ENCODE measurements around the gene ATP23.

DNA sequence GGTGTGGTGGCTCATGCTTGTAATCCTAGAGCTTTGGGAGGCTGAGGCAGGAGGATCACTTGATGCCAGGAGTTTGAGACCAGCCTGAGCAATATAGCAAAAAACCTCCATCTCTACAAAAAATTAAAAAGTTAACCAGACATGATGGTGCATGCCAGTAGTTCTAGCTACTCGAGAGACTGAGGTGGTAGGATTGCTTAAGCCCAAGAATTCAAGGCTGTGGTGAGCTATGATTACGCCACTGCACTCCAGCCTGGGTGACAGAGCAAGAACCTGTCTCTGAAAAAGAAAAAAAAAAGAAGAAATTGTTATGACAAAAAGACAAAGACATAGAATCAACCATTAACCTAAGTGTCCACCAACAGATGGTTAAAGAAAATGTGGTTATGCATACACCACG lies 2.1 kb upstream of the ATP23 start:
- TF ChIP-seq, protein P1, sequence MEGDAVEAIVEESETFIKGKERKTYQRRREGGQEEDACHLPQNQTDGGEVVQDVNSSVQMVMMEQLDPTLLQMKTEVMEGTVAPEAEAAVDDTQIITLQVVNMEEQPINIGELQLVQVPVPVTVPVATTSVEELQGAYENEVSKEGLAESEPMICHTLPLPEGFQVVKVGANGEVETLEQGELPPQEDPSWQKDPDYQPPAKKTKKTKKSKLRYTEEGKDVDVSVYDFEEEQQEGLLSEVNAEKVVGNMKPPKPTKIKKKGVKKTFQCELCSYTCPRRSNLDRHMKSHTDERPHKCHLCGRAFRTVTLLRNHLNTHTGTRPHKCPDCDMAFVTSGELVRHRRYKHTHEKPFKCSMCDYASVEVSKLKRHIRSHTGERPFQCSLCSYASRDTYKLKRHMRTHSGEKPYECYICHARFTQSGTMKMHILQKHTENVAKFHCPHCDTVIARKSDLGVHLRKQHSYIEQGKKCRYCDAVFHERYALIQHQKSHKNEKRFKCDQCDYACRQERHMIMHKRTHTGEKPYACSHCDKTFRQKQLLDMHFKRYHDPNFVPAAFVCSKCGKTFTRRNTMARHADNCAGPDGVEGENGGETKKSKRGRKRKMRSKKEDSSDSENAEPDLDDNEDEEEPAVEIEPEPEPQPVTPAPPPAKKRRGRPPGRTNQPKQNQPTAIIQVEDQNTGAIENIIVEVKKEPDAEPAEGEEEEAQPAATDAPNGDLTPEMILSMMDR (IDR thresholded peaks at IDR 0.05; ENCODE audit: low read depth, low read length, missing input control): no peak
- TF ChIP-seq YY1 (IDR thresholded peaks at IDR 0.05): no peak
- TF ChIP-seq, protein P2, sequence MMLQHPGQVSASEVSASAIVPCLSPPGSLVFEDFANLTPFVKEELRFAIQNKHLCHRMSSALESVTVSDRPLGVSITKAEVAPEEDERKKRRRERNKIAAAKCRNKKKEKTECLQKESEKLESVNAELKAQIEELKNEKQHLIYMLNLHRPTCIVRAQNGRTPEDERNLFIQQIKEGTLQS (IDR thresholded peaks at IDR 0.05): no peak
- TF ChIP-seq SP1 (IDR thresholded peaks at IDR 0.05): no peak
- TF ChIP-seq, protein P3, sequence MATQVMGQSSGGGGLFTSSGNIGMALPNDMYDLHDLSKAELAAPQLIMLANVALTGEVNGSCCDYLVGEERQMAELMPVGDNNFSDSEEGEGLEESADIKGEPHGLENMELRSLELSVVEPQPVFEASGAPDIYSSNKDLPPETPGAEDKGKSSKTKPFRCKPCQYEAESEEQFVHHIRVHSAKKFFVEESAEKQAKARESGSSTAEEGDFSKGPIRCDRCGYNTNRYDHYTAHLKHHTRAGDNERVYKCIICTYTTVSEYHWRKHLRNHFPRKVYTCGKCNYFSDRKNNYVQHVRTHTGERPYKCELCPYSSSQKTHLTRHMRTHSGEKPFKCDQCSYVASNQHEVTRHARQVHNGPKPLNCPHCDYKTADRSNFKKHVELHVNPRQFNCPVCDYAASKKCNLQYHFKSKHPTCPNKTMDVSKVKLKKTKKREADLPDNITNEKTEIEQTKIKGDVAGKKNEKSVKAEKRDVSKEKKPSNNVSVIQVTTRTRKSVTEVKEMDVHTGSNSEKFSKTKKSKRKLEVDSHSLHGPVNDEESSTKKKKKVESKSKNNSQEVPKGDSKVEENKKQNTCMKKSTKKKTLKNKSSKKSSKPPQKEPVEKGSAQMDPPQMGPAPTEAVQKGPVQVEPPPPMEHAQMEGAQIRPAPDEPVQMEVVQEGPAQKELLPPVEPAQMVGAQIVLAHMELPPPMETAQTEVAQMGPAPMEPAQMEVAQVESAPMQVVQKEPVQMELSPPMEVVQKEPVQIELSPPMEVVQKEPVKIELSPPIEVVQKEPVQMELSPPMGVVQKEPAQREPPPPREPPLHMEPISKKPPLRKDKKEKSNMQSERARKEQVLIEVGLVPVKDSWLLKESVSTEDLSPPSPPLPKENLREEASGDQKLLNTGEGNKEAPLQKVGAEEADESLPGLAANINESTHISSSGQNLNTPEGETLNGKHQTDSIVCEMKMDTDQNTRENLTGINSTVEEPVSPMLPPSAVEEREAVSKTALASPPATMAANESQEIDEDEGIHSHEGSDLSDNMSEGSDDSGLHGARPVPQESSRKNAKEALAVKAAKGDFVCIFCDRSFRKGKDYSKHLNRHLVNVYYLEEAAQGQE (IDR thresholded peaks at IDR 0.05): no peak
- no peak for TF ChIP-seq TAF1 (conservative IDR thresholded peaks at IDR 0.05)
- TF ChIP-seq, protein P4, sequence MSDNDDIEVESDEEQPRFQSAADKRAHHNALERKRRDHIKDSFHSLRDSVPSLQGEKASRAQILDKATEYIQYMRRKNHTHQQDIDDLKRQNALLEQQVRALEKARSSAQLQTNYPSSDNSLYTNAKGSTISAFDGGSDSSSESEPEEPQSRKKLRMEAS (IDR thresholded peaks at IDR 0.05): no peak
- TF ChIP-seq GABPA (IDR thresholded peaks at IDR 0.05 in 1 of 2, conservative IDR thresholded peaks at IDR 0.05 in 1 of 2): no peak
- TF ChIP-seq RAD21 (IDR thresholded peaks at IDR 0.05): no peak
- no peak for TF ChIP-seq HNF4A (conservative IDR thresholded peaks at IDR 0.05)
- TF ChIP-seq RXRA (IDR thresholded peaks at IDR 0.05): no peak
